Panc1 (cell line): ENCODE measurements around the gene SEMA4D. TPM values are rescaled to one million over a fixed set of nuclear protein-coding genes. Genes with fewer than 3 reads are reported as not detected.

Experiments
- ATAC-seq: fragments of 200-7000 bp; cut with Tn5 transposase; 2 replicates; pipeline ENCODE4 v1.9.1; 2020; ENCODE audit warnings: mild to moderate bottlenecking, moderate library complexity
- BruUV-seq: library from RNA; stranded (reverse); fragments of 400-500 nt; replicated peaks from 2 replicates; lab custom pipeline; 2021; lab: Mats Ljungman, UMichigan
- CTCF ChIA-PET: fragments of 300-600 bp; sonication (Branson Sonifier 250); formaldehyde crosslinking; loops from one replicate; lab custom pipeline; 2022; ENCODE audit warnings: antibody characterized with exemption; lab: Charles Lee
- POLR2A ChIA-PET: fragments of 300-600 bp; sonication (Branson Sonifier 250); formaldehyde crosslinking; loops from one replicate; lab custom pipeline; 2022; ENCODE audit warnings: antibody characterized with exemption; lab: Charles Lee
- DNase-seq: peaks from one replicate; pipeline ENCODE4 v3.0.0-alpha.2; 2010; ENCODE audit warnings: low read depth, low spot score
- H3K27ac ChIP-seq: 2 replicates; pipeline ENCODE4 v1.5.1; 2011; ENCODE audit warnings: mild to moderate bottlenecking, low read length, inconsistent platforms
- H3K27me3 ChIP-seq: fragments of 200-500 bp; sonication (Bioruptor generic); 2 replicates; pipeline ENCODE4 v1.6.0; 2014; ENCODE audit warnings: low read length, inconsistent platforms; ENCODE audit not compliant: control insufficient read depth, insufficient read depth
- H3K36me3 ChIP-seq: fragments of 200-500 bp; sonication (Bioruptor generic); 2 replicates; pipeline ENCODE4 v1.5.1; 2014; ENCODE audit warnings: inconsistent platforms, mild to moderate bottlenecking, low read length, moderate library complexity; ENCODE audit not compliant: control insufficient read depth, insufficient read depth
- H3K4me1 ChIP-seq: 2 replicates; pipeline ENCODE4 v1.5.1; 2011; ENCODE audit warnings: inconsistent platforms, mild to moderate bottlenecking, low read length, moderate library complexity; ENCODE audit not compliant: control insufficient read depth, insufficient read depth
- H3K4me3 ChIP-seq, 2 experiments: 2 replicates each; pipeline ENCODE4 v1.5.1; 2011 to 2012; ENCODE audit warnings: low read depth in 2 of 2, low read length in 2 of 2, mild to moderate bottlenecking in 2 of 2, inconsistent platforms in 1 of 2, moderate library complexity in 1 of 2
- H3K9me3 ChIP-seq: fragments of 200-500 bp; sonication (Bioruptor generic); 2 replicates; pipeline ENCODE4 v1.5.1; 2014; ENCODE audit warnings: low read depth, mild to moderate bottlenecking, inconsistent platforms, low read length, moderate library complexity; ENCODE audit not compliant: control insufficient read depth, insufficient read depth
- POLR2AphosphoS5 ChIP-seq: IDR thresholded peaks from 2 replicates; pipeline ENCODE4 v1.6.1; 2012; ENCODE audit warnings: mild to moderate bottlenecking, low read depth, low read length, moderate library complexity
- SIN3A ChIP-seq: IDR thresholded peaks from 2 replicates; pipeline ENCODE4 v1.6.1; 2012; ENCODE audit warnings: low read depth, mild to moderate bottlenecking, low read length, moderate library complexity, borderline replicate concordance; ENCODE audit not compliant: insufficient read depth
- TCF7L2 ChIP-seq: IDR thresholded peaks from 2 replicates; pipeline ENCODE4 v1.6.1; 2011; ENCODE audit warnings: mild to moderate bottlenecking, low read depth, low read length, inconsistent platforms
- in situ Hi-C: cut with HindIII; loops from 2 replicates; pipeline ENCODE4 v1.10.0; 2016; ENCODE audit warnings: low sequenced_read_pairs, low pct_unique_long_range_greater_than_20kb
- intact Hi-C: fragments of 100-400 bp; cut with micrococcal nuclease; formaldehyde crosslinking; loops from one replicate; pipeline ENCODE4 v1.10.0; 2022; ENCODE audit not compliant: unreplicated experiment
- total RNA-seq: library from RNA; stranded (reverse); gene quantifications from one replicate; pipeline ENCODE4 v1.2.1, GENCODE V29; 2021; ENCODE audit not compliant: unreplicated experiment
- TF ChIP-seq, protein P1 (sequence below), 2 experiments: IDR thresholded peaks; 2 replicates each; pipeline ENCODE4 v1.6.1; 2011 to 2012; ENCODE audit warnings: low read depth in 2 of 2, control low read depth in 1 of 2, low read length in 1 of 2, mild to moderate bottlenecking in 1 of 2, moderate library complexity in 1 of 2; ENCODE audit not compliant: insufficient read depth in 1 of 2
- TF ChIP-seq, protein P2 (sequence below): fragments of 450-650 bp; IDR thresholded peaks from 2 replicates; pipeline ENCODE4 v1.5.1; 2017; ENCODE audit warnings: mild to moderate bottlenecking

The SEMA4D gene
- total RNA-seq, 1 experiment from 2014 or later, result 6.5 TPM

DNA sequence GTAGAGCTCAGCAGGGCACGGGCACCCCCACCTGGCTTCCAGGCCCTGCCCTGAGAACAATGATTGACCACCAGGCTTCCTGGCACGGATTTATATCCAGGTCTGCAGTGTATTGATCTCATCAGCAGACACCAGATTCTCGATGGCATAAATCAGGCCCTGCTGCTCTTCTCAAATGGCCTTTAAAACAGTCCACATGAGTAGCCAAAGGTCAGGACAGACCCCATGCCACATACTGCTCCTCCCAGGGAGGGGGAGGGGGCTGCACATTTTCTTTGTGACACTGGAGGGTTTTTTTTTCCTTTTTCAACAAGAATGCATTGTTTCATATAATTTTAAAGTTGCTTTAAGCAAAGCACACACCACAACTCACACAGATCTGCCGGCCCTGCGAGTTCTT is 85.4 kb downstream of the SEMA4D start:
- no peaks in the 10 kb centered on the region for H3K27me3 ChIP-seq
- ChIA-PET POLR2A (no interaction called here), CTCF (no interaction called here)
- BruUV-seq, result no TSS peak
- in situ Hi-C loops, result no loop called here
- H3K4me3 ChIP-seq, result no peak overlapping the region
- intact Hi-C loops, result no loop called here
- TF ChIP-seq, protein P1, sequence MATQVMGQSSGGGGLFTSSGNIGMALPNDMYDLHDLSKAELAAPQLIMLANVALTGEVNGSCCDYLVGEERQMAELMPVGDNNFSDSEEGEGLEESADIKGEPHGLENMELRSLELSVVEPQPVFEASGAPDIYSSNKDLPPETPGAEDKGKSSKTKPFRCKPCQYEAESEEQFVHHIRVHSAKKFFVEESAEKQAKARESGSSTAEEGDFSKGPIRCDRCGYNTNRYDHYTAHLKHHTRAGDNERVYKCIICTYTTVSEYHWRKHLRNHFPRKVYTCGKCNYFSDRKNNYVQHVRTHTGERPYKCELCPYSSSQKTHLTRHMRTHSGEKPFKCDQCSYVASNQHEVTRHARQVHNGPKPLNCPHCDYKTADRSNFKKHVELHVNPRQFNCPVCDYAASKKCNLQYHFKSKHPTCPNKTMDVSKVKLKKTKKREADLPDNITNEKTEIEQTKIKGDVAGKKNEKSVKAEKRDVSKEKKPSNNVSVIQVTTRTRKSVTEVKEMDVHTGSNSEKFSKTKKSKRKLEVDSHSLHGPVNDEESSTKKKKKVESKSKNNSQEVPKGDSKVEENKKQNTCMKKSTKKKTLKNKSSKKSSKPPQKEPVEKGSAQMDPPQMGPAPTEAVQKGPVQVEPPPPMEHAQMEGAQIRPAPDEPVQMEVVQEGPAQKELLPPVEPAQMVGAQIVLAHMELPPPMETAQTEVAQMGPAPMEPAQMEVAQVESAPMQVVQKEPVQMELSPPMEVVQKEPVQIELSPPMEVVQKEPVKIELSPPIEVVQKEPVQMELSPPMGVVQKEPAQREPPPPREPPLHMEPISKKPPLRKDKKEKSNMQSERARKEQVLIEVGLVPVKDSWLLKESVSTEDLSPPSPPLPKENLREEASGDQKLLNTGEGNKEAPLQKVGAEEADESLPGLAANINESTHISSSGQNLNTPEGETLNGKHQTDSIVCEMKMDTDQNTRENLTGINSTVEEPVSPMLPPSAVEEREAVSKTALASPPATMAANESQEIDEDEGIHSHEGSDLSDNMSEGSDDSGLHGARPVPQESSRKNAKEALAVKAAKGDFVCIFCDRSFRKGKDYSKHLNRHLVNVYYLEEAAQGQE (IDR thresholded peaks at IDR 0.05; ENCODE audit: insufficient read depth in 1 of 2, low read depth in 2 of 2, low read length in 1 of 2), result no peak
- TF ChIP-seq POLR2AphosphoS5 (no peak), TCF7L2 (no peak), SIN3A (no peak)
- TF ChIP-seq, protein P2, sequence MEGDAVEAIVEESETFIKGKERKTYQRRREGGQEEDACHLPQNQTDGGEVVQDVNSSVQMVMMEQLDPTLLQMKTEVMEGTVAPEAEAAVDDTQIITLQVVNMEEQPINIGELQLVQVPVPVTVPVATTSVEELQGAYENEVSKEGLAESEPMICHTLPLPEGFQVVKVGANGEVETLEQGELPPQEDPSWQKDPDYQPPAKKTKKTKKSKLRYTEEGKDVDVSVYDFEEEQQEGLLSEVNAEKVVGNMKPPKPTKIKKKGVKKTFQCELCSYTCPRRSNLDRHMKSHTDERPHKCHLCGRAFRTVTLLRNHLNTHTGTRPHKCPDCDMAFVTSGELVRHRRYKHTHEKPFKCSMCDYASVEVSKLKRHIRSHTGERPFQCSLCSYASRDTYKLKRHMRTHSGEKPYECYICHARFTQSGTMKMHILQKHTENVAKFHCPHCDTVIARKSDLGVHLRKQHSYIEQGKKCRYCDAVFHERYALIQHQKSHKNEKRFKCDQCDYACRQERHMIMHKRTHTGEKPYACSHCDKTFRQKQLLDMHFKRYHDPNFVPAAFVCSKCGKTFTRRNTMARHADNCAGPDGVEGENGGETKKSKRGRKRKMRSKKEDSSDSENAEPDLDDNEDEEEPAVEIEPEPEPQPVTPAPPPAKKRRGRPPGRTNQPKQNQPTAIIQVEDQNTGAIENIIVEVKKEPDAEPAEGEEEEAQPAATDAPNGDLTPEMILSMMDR, result no peak
- H3K9me3 ChIP-seq, result no peaks in the 10 kb centered on the region
- no peaks in the 10 kb centered on the region for H3K36me3 ChIP-seq
- ATAC-seq (no peak), DNase-seq (no peak)
- no peak overlapping the region for H3K27ac ChIP-seq
- H3K4me1 ChIP-seq, result no peaks in the 10 kb centered on the region

DNA sequence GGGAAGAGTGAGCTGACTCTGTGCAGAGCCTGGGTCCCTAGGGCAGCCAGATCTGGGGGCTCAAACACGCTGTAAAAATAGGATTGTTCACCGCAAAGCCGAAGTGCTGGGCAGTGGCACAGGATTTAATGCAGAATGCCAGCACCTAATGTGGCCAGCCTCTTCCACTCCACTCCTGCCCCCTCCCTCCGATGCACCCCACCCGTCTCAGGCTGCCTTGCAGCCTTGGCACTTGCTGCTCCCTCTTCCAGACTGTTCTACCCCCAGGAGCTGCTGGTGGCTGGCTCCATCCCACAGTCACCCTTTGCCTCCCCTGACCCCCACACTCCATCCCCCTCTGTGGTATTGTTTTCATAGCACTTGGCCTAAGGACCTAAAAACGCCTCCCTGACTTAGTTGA is 86.2 kb downstream of the SEMA4D start:
- intact Hi-C loops, result no loop called here

More for the DNA sequence above, 86.2 kb downstream of the SEMA4D start:
- POLR2A ChIA-PET, result no interaction called here
- CTCF ChIA-PET, result no interaction called here
- TF ChIP-seq TCF7L2 (no peak), SIN3A (no peak), POLR2AphosphoS5 (no peak)
- TF ChIP-seq, protein P2, result no peak
- TF ChIP-seq, protein P1 (IDR thresholded peaks at IDR 0.05; ENCODE audit: insufficient read depth in 1 of 2, low read depth in 2 of 2, low read length in 1 of 2), result no peak
- no peaks in the 10 kb centered on the region for H3K36me3 ChIP-seq
- H3K9me3 ChIP-seq, result no peaks in the 10 kb centered on the region
- H3K27ac ChIP-seq, result no peak overlapping the region
- ATAC-seq, result no peak
- no peak for DNase-seq
- H3K27me3 ChIP-seq, result no peaks in the 10 kb centered on the region
- in situ Hi-C loops, result no loop called here
- H3K4me3 ChIP-seq, result no peak overlapping the region
- no TSS peak for BruUV-seq
- H3K4me1 ChIP-seq, result no peaks in the 10 kb centered on the region
